Measurements from ENCODE around the gene NUMB.

The NUMB gene

DNA sequence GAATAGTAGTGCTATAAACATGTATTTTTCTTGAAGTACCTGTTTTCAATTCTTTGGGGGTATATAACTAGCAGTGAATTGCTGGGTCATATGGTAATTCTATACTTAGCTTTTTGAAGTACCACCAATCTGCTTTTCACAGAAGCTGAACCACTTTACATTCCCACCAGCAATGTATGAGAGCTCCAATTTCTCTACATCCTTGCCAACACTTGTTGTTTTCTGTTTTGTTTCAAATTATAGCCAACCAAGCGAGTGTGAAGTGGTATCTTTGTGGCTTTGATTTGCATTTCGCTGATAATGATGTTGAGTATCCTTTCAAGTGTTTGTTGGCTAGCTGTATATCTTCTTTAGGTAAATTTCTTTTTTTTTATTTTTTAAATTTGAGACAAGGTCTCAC is 125.3 kb downstream of the NUMB start:
- TF ChIP-seq, protein P1, sequence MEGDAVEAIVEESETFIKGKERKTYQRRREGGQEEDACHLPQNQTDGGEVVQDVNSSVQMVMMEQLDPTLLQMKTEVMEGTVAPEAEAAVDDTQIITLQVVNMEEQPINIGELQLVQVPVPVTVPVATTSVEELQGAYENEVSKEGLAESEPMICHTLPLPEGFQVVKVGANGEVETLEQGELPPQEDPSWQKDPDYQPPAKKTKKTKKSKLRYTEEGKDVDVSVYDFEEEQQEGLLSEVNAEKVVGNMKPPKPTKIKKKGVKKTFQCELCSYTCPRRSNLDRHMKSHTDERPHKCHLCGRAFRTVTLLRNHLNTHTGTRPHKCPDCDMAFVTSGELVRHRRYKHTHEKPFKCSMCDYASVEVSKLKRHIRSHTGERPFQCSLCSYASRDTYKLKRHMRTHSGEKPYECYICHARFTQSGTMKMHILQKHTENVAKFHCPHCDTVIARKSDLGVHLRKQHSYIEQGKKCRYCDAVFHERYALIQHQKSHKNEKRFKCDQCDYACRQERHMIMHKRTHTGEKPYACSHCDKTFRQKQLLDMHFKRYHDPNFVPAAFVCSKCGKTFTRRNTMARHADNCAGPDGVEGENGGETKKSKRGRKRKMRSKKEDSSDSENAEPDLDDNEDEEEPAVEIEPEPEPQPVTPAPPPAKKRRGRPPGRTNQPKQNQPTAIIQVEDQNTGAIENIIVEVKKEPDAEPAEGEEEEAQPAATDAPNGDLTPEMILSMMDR (IDR thresholded peaks at IDR 0.05; ENCODE audit: borderline replicate concordance, control extremely low read depth, extremely low read depth, insufficient read depth, missing control alignments): no peak
- in situ Hi-C loops (cut with MboI; ENCODE audit: low sequenced_read_pairs, unreplicated experiment): no loop called here
- DNase-seq (ENCODE audit: low spot score): no peak

DNA sequence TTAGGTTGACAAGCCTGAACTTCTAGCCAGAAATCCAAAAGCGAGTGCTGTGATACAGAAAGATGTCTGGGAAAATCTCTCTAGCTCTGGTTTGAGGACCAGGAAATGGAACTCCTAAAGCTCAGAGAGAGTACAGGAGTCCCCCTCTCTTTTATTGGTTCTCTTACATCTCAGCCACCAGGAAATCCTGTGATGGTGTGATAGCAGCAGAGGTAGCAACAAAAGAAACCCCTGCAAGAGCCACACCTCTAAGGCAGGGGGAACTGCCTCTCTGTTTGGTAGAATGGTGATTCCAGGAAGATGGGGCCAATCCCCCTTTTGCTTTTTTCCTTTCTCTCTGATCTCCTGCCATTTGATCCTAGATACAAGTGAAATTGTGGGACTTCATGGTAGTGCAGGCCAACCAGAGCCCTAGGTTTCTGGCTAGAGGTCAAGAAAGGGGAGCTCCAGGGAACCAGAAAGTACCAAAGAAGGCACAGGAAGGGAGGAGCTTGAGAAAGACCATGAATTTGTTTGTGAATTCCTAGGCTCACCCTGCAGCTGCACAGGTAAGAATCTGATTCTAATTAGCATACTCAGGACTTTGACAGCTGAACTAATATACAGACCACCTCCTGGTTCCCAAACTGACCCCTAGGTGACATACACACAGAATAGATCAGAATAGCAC is 132.6 kb downstream of the NUMB start:
- TF ChIP-seq, protein P1 (IDR thresholded peaks at IDR 0.05; ENCODE audit: borderline replicate concordance, control extremely low read depth, extremely low read depth, insufficient read depth, missing control alignments): no peak
- no peak for DNase-seq (ENCODE audit: low spot score)
- in situ Hi-C loops (cut with MboI; ENCODE audit: low sequenced_read_pairs, unreplicated experiment): no loop called here

DNA sequence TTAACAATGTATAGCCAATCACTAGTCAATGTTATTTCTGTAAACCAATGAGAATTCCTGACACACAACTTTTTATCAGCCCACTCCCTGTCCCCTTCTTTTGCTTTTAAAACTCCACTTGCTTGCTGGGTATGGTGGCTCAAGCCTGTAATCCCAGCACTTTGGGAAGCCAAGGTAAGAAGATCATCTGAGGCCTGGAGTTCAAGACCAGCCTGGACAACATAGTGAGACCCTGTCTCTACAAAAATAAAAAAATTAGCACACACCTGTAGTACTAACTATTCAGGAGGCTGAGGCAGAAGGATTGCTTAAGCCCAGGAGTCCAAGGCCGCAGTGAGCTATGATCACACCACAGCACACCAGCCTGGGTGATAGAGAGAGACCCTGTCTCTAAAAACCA is 133.3 kb downstream of the NUMB start:
- DNase-seq (ENCODE audit: low spot score): no peak
- in situ Hi-C loops (cut with MboI; ENCODE audit: low sequenced_read_pairs, unreplicated experiment): no loop called here
- TF ChIP-seq, protein P1 (IDR thresholded peaks at IDR 0.05; ENCODE audit: borderline replicate concordance, control extremely low read depth, extremely low read depth, insufficient read depth, missing control alignments): no peak

DNA sequence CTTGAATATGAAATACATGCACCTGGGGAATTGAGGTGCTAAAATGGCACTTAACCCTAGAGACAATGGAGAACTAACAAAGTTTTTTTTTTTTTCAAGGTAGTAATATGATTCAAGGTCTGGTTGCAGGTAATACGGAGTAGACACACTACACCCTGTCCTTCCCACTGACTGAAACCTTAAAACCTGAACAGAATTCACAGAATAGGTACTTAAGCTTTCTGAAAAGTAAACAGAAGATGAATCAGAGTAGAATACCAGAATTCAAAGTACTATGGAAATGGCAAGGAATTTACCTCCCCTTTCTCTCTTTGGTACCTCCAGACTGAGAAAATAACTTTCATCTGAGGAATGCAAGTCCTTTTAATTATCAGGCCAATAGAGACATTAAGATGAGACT is 133.8 kb downstream of the NUMB start:
- DNase-seq (ENCODE audit: low spot score): no peak
- in situ Hi-C loops (cut with MboI; ENCODE audit: low sequenced_read_pairs, unreplicated experiment): no loop called here
- TF ChIP-seq, protein P1 (IDR thresholded peaks at IDR 0.05; ENCODE audit: borderline replicate concordance, control extremely low read depth, extremely low read depth, insufficient read depth, missing control alignments): no peak

DNA sequence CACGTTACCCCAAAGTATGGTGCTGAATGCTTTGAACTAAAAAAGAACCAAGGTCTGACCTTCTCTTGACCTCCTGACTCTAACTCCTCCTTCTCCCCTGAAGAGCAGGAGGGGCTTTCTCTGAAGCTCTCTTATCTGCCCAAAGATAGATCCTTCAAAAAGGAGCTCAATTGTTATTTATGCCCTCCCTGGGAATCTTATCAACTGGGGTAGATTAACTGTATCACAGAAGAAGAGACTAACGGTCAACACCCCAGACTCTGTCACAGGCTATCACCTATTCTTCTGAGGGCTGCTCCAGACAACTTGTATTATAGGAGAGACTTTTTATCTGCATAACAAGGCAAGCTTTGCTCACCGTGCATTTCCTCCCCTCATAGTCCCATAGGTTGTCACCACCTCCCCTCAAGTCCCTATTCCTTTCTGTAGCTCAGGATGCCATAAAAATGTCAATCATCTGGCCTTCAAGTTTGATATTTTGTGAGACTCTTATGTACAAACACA is 134.4 kb downstream of the NUMB start:
- in situ Hi-C loops (cut with MboI; ENCODE audit: low sequenced_read_pairs, unreplicated experiment): no loop called here
- TF ChIP-seq, protein P1 (IDR thresholded peaks at IDR 0.05; ENCODE audit: borderline replicate concordance, control extremely low read depth, extremely low read depth, insufficient read depth, missing control alignments): no peak
- no peak for DNase-seq (ENCODE audit: low spot score)

DNA sequence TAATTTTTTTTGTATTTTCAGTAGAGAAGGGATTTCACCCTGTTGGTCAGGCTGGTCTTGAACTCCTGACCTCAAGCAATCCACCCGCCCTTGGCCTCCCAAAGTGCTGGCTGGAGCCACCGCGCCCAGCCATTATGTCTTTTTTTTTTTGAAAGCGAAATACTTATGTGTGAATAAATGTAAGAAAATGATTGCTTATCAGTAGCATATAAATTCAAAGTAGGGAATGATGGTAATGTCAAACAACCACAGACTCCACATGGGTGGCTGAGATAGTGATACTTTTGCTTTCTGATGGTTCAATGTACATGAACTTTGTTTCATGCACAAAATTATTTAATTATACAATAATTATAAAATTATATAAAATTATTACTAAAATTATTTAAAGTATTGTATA is 145.2 kb downstream of the NUMB start:
- no peak for DNase-seq (ENCODE audit: low spot score)
- in situ Hi-C loops (cut with MboI; ENCODE audit: low sequenced_read_pairs, unreplicated experiment): no loop called here
- TF ChIP-seq, protein P1 (IDR thresholded peaks at IDR 0.05; ENCODE audit: borderline replicate concordance, control extremely low read depth, extremely low read depth, insufficient read depth, missing control alignments): no peak
